Central memory CD8-positive, alpha-beta T cell (primary cell): ENCODE measurements around the gene HS6ST2.

Source experiments
- ATAC-seq: fragments of 150-1000 bp; cut with Tn5 transposase; replicated peaks from 2 replicates; pipeline ENCODE4 v1.10.0; 2022; ENCODE audit warnings: mild to moderate bottlenecking, moderate FRiP score, moderate number of reproducible peaks; ENCODE audit not compliant: poor library complexity, severe bottlenecking; ENCODE audit errors: extremely low read depth
- DNase-seq, 2 donors: peaks; one replicate each; pipeline ENCODE4 v3.0.0; 2021; ENCODE audit warnings: low spot score in 2 of 2
- H3K27ac Mint-ChIP-seq: one replicate; pipeline ENCODE4 v1.8.0; 2022; ENCODE audit warnings: low read depth, mild to moderate bottlenecking, moderate library complexity, mixed read lengths
- H3K27me3 Mint-ChIP-seq: one replicate; pipeline ENCODE4 v1.8.0; 2022; ENCODE audit warnings: mixed read lengths
- H3K36me3 Mint-ChIP-seq: one replicate; pipeline ENCODE4 v1.8.0; 2022; ENCODE audit warnings: mild to moderate bottlenecking, moderate library complexity, mixed read lengths; ENCODE audit not compliant: insufficient read depth
- H3K4me1 Mint-ChIP-seq: one replicate; pipeline ENCODE4 v1.8.0; 2022; ENCODE audit warnings: mixed read lengths
- H3K4me3 Mint-ChIP-seq: one replicate; pipeline ENCODE4 v1.8.0; 2022; ENCODE audit warnings: mild to moderate bottlenecking, moderate library complexity, mixed read lengths
- H3K9me3 Mint-ChIP-seq: one replicate; pipeline ENCODE4 v1.8.0; 2022; ENCODE audit warnings: mixed read lengths

The HS6ST2 gene

DNA sequence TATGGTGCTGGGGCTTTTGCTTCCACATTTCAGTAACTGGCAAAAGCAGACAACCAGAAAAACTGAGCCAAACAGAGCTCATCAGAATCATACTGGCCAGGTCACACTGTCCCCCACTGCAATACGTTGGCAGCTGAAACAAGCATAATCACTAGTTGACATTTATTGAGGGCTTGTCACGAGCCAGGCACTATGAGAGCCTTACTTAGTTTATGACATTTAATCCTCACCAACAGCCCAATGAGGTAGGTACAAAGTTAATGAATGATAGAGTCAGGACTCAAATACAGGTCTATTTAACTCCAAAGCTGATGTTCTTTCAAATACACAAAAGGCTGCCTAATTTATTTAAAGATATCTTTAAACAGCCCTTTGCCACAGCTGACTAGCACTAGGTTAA, 295.6 kb downstream of the HS6ST2 start:
- no peak for ATAC-seq
- no peak for DNase-seq
- H3K9me3 Mint-ChIP-seq: no peaks in the 10 kb centered on the region
- H3K36me3 Mint-ChIP-seq: no peaks in the 10 kb centered on the region
- H3K27me3 Mint-ChIP-seq: peaks cover 10% of the 10 kb centered on the region
- H3K4me1 Mint-ChIP-seq: no peaks in the 10 kb centered on the region
- no peak overlapping the region for H3K27ac Mint-ChIP-seq
- H3K4me3 Mint-ChIP-seq: no peak overlapping the region

DNA sequence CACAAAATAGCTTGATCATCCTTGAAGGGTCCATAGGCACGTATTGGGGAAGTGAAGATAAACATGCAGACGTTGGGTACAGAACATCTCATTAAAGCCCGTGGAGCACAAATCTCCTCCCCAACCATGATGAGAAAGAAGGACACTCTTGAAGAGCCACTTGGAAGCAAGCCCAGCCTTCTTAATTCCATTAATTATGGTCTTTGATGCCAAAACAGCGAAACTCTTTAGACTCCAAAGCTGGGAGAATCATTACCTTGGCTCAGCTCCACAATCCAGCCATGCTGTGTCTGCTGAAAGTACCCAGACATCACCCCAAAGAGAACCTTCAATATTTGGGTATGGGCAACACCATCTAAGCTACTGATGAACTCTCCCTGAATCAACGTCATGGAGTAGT, 300.6 kb downstream of the HS6ST2 start:
- no peak overlapping the region for H3K27ac Mint-ChIP-seq
- no peak overlapping the region for H3K4me3 Mint-ChIP-seq
- DNase-seq (no peak), ATAC-seq (no peak)
- H3K9me3 Mint-ChIP-seq: no peaks in the 10 kb centered on the region
- H3K4me1 Mint-ChIP-seq: no peaks in the 10 kb centered on the region
- H3K36me3 Mint-ChIP-seq: no peaks in the 10 kb centered on the region
- peaks cover 10% of the 10 kb centered on the region for H3K27me3 Mint-ChIP-seq

DNA sequence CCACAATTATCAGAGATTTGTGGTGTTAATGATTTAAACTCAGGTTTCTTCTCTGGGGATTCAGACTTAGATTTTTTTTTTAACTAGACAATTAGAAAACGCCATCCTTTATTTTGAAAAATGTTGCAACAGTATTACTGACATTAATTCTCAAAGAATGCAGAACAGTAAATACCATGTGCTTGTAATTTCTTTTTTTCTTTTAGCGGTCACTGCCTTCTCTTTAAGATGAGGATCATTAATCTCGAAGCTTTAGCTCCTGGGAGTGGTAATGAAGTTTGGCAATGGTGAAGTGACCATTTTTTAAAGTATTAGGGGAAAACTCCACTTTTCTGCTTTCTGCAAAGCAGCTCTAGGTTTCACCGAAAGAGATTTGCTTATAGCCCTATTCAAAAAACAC, 305.6 kb downstream of the HS6ST2 start:
- H3K9me3 Mint-ChIP-seq: no peaks in the 10 kb centered on the region
- no peaks in the 10 kb centered on the region for H3K27me3 Mint-ChIP-seq
- ATAC-seq: no peak
- no peak overlapping the region for H3K27ac Mint-ChIP-seq
- no peaks in the 10 kb centered on the region for H3K36me3 Mint-ChIP-seq
- no peak for DNase-seq
- H3K4me1 Mint-ChIP-seq: no peaks in the 10 kb centered on the region
- no peak overlapping the region for H3K4me3 Mint-ChIP-seq

DNA sequence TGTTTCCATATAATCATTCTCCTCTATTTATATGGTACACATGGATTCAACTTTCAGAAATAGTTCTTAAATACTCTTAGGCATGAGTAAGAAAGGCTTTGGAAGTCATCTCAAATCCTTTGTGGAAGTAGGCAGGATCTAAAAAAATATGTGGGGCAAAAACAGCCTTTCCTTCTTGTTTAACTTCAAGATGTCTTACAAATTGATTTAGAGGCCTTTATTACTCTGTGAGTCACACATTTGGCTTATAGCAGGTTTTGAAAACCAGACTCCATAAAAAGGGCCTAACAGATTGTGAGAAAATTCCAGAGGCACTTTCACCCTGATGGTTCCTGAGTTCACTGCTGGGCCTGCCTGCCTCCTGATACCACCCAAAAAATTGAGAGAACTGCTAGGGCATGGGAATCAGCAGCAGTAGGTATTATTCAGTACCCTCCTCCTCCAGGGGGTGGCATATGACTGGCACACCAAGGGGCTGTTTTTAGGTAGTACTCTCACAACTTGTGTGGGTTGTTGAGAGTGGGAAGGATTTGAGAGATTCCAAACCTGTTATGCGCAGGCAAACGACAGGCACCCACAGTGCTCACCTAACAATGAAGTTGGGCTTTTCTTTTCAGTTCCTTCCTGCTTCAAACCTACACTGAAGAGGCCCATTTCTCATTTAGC, 306.9 kb downstream of the HS6ST2 start:
- peaks cover 7% of the 10 kb centered on the region for H3K27me3 Mint-ChIP-seq
- no peak for ATAC-seq
- no peaks in the 10 kb centered on the region for H3K9me3 Mint-ChIP-seq

DNA sequence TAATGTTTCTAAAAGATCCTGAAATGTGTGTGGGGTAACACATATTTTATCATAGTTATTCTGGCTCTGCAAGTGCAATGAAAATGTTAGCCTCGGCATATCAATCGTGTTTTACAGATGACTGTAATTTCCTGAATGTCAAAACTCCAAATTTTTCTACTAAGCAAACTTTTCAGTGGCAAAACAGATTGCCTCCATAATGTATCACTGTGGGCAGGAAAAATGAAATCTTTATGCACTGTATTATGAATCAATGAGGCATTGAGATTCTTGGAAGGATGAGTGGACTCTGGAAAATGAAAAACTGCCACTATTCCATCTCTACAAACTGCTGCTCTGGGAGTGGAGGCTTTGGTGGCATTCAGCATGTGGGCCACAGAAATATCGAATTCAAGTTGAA, 309.5 kb downstream of the HS6ST2 start:
- H3K4me3 Mint-ChIP-seq: no peak overlapping the region
- H3K9me3 Mint-ChIP-seq: no peaks in the 10 kb centered on the region
- no peaks in the 10 kb centered on the region for H3K4me1 Mint-ChIP-seq
- H3K27ac Mint-ChIP-seq: no peak overlapping the region
- no peaks in the 10 kb centered on the region for H3K36me3 Mint-ChIP-seq
- no peak for DNase-seq
- peaks cover 8% of the 10 kb centered on the region for H3K27me3 Mint-ChIP-seq
- no peak for ATAC-seq

More for the DNA sequence above, 306.9 kb downstream of the HS6ST2 start:
- no peaks in the 10 kb centered on the region for H3K4me1 Mint-ChIP-seq
- no peaks in the 10 kb centered on the region for H3K36me3 Mint-ChIP-seq
- no peak for DNase-seq
- H3K4me3 Mint-ChIP-seq: no peak overlapping the region
- no peak overlapping the region for H3K27ac Mint-ChIP-seq

DNA sequence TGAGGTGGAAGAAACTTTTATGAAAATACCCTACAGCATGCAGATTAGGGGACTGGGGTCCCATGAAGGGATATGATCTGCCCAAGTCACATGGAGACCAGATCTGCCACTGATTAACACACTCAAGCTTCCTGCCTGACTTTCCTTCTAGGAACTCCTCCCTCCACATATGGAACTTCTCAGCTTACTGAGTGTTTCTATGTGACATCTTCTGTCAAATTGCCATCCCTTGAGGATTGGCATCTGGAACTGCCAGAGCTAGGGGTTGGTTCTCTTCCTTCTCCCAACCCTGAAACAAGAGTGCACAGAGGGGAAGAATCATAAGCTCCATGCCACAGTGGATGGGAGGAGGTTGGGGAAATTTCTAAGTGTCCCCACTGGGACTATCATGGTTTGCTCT, 319.0 kb downstream of the HS6ST2 start:
- H3K27ac Mint-ChIP-seq: no peak overlapping the region
- H3K4me1 Mint-ChIP-seq: no peaks in the 10 kb centered on the region
- ATAC-seq: no peak
- no peaks in the 10 kb centered on the region for H3K27me3 Mint-ChIP-seq
- no peak for DNase-seq
- H3K4me3 Mint-ChIP-seq: no peak overlapping the region
- no peaks in the 10 kb centered on the region for H3K9me3 Mint-ChIP-seq
- no peaks in the 10 kb centered on the region for H3K36me3 Mint-ChIP-seq

DNA sequence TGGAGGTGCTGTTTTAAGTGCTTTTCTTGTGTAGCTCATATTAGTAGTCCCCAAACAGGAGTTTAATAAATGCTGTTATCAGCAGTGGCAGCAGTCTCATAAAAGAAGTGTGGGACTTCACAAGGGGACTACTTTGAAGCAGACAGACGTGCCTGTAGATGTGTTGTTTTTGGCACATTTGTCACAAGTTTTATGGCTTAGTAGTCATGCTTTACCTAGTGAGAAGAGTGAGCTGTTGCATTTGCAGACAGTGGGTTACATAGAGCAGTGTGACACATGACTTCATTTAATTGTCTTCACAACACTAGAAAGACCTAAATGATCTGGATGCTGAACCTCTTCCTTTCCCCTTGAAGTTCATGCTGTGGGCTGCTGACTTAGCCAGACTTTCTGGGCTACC, 320.1 kb downstream of the HS6ST2 start:
- no peak overlapping the region for H3K27ac Mint-ChIP-seq
- no peaks in the 10 kb centered on the region for H3K4me1 Mint-ChIP-seq
- H3K27me3 Mint-ChIP-seq: no peaks in the 10 kb centered on the region
- ATAC-seq (no peak), DNase-seq (no peak)
- H3K36me3 Mint-ChIP-seq: no peaks in the 10 kb centered on the region
- no peaks in the 10 kb centered on the region for H3K9me3 Mint-ChIP-seq
- no peak overlapping the region for H3K4me3 Mint-ChIP-seq

DNA sequence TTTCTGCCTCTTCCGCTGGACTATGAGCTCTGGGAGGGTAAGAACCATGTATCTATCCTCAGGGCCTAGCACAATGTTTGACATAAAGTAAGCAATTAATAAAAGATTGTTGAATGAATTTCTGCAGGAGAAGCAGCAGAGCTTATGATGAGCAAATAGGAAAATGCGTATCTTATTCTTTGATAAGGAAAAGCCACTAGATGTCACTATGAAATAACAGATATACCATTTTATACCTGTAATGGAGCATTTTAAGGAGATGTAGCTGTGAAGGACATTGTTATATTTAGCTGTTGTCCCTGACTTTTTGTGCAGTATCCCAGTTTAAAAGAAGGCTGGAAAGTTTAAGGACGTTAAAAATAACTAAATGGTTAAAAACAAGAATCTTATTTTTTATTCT, 322.3 kb downstream of the HS6ST2 start:
- no peaks in the 10 kb centered on the region for H3K36me3 Mint-ChIP-seq
- no peak for DNase-seq
- no peak overlapping the region for H3K4me3 Mint-ChIP-seq
- no peak for ATAC-seq
- H3K27me3 Mint-ChIP-seq: peaks cover 6% of the 10 kb centered on the region
- no peaks in the 10 kb centered on the region for H3K9me3 Mint-ChIP-seq
- H3K27ac Mint-ChIP-seq: no peak overlapping the region
- H3K4me1 Mint-ChIP-seq: no peaks in the 10 kb centered on the region

DNA sequence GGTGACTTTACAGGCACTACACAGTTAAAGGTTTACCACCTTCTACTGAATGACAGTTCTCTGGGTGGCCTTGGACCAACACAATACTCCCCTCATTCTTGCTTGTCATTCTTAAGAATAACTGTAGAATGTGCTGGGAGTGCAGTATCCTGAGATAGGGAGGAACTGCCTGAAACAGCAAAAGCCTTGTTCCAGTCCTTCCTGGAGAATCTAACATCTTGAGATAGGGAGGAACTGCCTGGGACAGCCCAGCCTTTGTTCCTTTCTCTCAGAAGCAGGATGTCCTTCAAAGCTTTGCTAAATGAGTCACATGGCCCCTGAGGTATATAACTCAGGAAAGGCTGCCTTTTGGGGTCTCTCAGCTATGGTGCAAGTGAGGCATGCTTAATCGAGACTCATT, 323.9 kb downstream of the HS6ST2 start:
- Mint-ChIP-seq H3K9me3 (no peaks in the 10 kb centered on the region), H3K4me1 (no peaks in the 10 kb centered on the region), H3K27me3 (peaks cover 6% of the 10 kb centered on the region), H3K27ac (no peak overlapping the region), H3K4me3 (no peak overlapping the region), H3K36me3 (no peaks in the 10 kb centered on the region)
- ATAC-seq (no peak), DNase-seq (no peak)

DNA sequence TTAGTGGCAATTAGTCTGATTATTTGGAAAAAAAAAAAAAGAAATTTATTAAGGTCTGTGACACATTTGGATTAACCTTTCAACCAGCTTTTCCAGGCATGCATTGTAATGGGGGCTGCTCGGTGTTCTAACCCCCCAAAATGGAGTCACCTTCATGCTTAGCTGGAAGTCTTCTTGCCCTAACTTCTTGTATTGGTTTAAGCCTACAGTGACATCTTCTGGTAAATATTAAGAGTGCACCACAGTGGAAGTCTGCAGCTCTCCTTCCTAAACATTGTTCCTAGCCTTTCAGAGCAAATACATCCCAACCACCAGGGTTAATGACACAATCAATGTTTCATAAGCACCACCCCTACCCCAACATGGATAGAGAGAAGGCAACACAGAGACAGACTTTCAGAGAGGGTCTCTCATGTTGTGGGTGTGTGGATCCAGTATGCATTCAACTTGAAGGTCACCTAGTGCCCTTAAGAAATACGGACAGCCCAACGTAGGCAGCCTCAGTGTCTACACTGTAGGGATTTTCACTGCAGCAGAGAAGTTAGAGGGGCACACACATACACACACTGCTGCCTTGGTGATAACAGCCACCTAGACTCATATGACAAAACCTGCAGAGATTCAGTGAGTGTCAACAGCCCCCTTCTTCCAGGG, 326.7 kb downstream of the HS6ST2 start:
- Mint-ChIP-seq H3K36me3 (no peaks in the 10 kb centered on the region), H3K27me3 (peaks cover 6% of the 10 kb centered on the region), H3K27ac (no peak overlapping the region), H3K4me1 (no peaks in the 10 kb centered on the region), H3K4me3 (no peak overlapping the region), H3K9me3 (no peaks in the 10 kb centered on the region)
- ATAC-seq (no peak), DNase-seq (no peak)

DNA sequence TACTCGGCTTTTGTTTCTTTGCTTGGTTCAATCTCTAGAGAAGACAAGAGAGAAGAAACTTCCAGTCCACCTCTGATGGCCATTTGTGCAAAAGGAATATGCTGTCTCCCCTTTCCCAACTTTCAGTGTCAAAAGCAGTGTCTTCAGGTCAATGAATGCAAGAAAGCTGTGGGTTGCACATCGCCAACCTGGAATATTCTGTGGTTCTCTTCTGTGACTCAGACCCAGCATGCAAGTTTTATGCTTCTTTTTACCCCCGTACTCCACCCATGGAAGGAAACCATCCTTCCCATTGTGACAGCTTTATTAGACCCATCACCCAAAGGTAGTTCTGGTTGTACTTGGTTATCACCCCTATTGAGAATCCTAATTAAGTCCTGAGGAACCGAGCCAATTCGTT, 334.0 kb downstream of the HS6ST2 start:
- H3K9me3 Mint-ChIP-seq: no peaks in the 10 kb centered on the region
- no peaks in the 10 kb centered on the region for H3K36me3 Mint-ChIP-seq
- DNase-seq (no peak), ATAC-seq (no peak)
- H3K4me3 Mint-ChIP-seq: no peak overlapping the region
- no peaks in the 10 kb centered on the region for H3K4me1 Mint-ChIP-seq
- no peaks in the 10 kb centered on the region for H3K27me3 Mint-ChIP-seq
- no peak overlapping the region for H3K27ac Mint-ChIP-seq

DNA sequence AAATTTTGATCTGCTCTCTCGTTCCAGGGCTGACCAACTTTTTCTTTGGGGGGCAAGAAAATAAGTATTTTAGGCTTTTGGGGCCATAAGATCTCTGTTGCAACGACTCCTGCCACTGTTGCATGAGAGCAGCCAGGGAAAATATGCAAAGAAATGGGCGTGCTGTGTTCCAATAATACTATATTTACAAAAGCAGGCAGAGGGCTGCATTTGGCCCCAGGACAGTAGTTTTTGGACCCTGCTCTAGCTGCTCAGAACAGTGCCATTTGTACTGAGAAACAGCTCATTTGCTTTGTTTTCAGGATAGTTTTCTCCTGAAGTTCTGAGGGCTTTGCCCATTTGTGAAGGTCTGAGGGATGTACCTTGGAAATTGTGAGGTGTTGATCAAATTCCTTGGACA, 334.5 kb downstream of the HS6ST2 start:
- no peaks in the 10 kb centered on the region for H3K9me3 Mint-ChIP-seq
- no peak for ATAC-seq
- no peak overlapping the region for H3K4me3 Mint-ChIP-seq
- H3K4me1 Mint-ChIP-seq: no peaks in the 10 kb centered on the region
- no peak overlapping the region for H3K27ac Mint-ChIP-seq
- no peaks in the 10 kb centered on the region for H3K36me3 Mint-ChIP-seq
- no peaks in the 10 kb centered on the region for H3K27me3 Mint-ChIP-seq
- no peak for DNase-seq

DNA sequence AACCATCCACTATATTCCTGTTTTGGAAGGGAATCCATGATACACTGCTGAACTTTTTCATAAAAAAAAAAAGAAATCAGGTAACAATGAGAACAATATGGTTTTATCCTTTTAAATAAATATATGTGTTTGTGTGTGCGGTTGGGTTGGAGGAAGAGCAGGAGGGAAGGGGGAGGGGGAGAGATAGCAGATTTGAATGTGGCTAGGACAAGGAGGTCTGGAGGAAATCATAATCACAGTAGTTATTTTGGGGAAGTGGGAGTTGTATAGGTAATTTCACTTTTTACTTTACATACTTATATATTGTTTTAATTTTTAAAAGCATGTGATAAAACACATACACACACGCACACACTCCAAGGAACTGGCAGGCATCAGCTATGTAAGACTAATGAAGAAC, 335.1 kb downstream of the HS6ST2 start:
- Mint-ChIP-seq H3K27me3 (no peaks in the 10 kb centered on the region), H3K36me3 (no peaks in the 10 kb centered on the region), H3K27ac (no peak overlapping the region), H3K4me1 (no peaks in the 10 kb centered on the region), H3K9me3 (no peaks in the 10 kb centered on the region), H3K4me3 (no peak overlapping the region)
- no peak for ATAC-seq
- no peak for DNase-seq
